HG03469 (cell line): ENCODE measurements around the gene SLC49A3.
"Not testable (repeated sequence)": the region's sequence is repeated elsewhere in the genome, so short reads cannot be mapped to it uniquely, and the experiment has no call there.

ENCODE experiments used
- ATAC-seq: cut with Tn5 transposase; IDR thresholded peaks from one replicate; pipeline ENCODE4 v1.9.1; 2021; ENCODE audit warnings: mild to moderate bottlenecking, moderate library complexity, moderate number of reproducible peaks; ENCODE audit not compliant: unreplicated experiment

SLC49A3 gene

DNA sequence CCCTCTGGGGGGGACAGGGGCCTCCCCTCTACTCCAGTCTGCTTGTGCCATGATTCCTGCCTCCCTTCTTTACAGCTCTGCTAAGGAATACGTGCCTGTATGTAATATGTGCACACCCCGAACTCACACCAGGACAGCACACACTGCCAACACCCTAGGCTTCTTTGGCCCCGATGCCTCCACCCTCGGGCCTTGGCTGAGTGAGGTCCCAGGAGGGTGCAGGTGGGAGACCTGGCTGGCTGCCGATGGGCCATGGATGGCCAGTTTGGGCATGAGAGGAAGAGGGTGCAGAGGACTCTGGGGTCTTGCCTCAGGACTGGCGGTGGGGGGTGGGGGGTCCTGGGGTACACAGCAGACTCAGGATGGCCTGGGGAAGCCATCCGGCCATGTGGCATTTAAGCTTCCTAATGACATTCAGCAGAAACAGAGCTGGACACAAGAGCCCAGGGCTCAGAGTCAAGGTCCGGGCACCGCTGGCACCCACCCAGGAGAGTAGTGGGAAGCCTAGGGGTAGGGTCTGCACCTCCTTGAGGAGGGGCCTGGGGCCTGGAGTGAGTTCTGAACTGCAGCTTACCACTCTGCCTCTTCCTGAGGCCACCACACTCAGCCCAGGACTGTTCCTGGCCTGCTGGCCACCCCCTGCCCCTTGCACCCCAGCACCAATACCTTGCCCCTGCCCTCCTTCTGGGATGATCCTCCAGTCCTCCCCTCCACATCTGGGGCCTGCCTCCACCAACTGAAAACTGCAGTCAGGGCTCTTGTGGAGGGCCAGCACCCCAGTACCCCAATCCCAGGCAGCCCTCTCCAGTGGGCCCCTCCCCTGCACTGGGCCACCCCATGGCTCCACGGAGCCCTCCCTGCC is 14.6 kb upstream of the SLC49A3 start:
- no peak for ATAC-seq

GRCh38 chr4:702618-703048 is 13.7 kb upstream of the SLC49A3 start:
- ATAC-seq: no peak

- ATAC-seq: no peak
These were observed 11.8 kb upstream of the SLC49A3 start for GRCh38 chr4:700587-701264.

DNA sequence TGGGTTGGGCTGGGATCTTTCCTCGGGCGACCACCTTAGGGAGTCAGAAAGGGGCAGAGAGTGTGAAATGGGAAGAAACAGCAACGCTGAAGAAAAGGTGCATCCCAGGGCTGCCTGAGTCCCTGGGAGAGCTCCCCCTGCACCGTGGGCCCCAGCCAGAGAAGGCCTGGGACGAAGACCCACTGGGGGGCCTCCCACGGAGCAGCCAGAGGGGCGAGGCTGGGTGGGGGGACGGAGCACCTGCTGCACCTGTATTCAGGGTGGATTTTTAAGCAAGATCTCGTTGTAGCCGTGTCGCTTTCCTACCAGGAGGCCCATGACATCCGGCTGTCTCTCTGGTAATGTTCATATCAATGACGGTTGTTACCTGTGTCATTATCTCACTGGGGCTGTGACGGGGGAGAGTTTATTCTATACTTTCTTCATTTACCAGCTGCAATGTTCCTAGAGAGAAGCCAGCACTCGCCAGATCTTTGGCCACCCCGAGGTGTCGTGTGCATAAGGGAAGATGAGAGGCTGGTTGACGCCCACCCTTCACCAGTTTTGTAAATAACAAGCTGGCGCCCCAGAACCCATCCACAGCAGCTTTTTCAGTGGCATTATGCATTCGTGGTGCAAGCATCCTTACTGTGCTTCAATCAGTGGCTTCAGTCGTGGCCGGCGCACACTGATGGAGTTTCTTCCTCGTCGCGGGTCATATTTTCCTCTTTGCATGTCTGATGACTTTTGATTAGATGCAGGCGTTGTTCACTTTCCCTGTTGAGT is 11.0 kb upstream of the SLC49A3 start:
- no peak for ATAC-seq

- ATAC-seq: not testable (repeated sequence)
These were observed 5.5 kb upstream of the SLC49A3 start for GRCh38 chr4:694341-694940.

DNA sequence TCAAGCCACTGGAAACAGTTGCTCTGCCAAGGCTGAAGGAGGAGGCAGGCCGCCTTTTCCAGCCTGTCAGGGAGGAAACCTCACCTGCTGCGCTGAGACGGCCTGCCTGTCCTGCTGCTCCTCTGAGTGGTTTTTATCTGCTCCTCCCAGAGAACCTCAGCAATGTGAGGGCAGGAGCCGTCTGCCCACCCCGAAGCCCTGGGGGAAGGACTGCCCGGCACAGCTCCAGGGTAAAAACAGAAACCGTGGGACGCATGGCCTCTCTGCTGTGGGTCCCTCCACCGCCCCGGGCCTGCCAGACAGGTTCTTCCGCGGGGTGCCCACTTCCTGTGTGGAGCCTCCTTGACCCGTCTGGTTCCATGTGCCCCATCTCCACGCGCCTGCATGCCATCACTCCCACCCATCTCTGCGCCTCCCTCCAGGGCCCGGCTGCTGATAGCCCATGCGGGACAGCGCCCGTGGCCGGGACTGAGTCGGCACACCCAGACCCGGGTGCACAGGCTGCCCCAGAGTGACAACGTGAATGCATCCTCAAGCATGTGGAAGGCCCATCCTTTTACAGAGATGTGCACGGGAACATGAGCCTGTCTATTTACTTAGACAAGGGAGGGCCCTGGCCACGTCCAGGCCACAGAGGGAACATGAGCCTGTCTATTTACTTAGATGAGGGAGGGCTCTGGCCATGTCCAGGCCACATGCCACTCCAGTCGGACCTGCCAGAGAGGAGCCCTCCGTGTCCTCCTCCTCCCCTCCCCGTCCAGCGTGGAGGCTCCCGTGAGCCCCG is 4.0 kb upstream of the SLC49A3 start:
- ATAC-seq: no peak

DNA sequence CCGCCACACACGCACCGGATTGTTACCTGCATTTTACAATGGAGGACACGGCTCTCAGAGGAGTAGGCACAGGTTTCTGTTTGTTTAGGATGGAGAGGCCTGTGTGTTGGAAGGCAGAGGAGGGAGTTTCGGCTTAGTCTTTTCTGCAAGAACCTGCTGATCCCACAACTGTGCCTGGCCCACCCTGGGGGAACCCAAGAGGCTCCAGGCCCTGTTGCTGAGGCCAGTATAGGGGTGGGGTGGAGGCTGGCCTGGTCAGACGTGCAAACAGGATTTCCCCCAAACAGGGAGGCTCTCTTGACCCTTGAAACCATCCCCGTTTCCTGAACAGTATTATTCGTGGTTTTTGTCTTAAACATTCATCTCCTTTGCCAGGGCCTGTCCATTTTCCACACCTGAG is 772 bp upstream of the SLC49A3 start:
- no peak for ATAC-seq

GRCh38 chr4:687971-688853 is 739 bp downstream of the SLC49A3 start:
- no peak for ATAC-seq

DNA sequence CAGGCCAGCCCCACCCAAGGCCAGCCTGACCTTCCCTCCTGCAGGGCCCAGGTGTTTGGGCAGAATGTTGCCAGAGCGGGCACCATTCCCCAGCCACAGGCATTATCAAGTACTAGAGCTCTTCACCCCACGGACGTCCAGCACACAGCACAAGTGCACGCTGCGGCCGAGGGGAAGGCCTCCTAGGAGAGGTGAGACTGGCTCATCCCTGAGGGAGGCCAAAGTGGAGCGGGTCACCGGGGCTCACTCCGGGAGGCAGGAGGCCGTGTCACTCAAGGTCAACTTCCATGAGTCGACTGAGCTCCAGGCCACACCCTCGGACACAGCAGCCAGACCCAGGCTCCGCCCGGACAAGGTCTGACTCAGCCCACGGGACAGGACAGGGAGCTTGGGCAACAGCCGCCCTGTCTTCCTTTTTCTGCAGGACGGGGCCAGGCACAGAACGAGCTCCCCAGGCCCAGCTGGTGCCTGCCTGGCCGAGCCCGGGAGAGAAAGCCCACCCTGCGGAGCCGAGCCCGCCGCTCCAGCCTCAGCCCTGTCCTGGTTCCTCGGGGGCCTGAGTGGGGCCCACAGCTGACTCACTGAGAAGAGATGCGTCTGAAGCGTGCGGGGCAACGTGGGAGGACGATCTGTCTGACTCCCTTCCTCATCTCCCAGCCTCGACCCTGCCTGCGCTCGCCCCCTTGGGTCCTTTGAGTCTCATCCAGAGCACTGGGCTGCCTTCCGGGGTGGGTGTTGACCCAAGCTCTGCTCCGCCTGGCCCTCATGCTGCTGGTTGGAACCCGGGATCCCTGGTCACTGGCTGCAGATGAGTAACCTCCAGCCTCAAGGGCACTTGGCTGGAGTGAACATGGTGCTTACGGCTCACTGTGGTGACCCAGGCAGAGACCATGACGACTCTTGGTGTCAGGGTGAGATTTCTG is 1.6 kb downstream of the SLC49A3 start:
- ATAC-seq: no peak

- no peak for ATAC-seq
These were observed 2.4 kb downstream of the SLC49A3 start for GRCh38 chr4:686413-687040.

GRCh38 chr4:685679-686412 is 3.1 kb downstream of the SLC49A3 start:
- ATAC-seq: no peak

- ATAC-seq: no peak
These were observed 4.2 kb downstream of the SLC49A3 start for GRCh38 chr4:684623-685327.

- no peak for ATAC-seq
These were observed 4.8 kb downstream of the SLC49A3 start for GRCh38 chr4:683982-684622.

GRCh38 chr4:683247-683897 is 5.6 kb downstream of the SLC49A3 start:
- no peak for ATAC-seq

DNA sequence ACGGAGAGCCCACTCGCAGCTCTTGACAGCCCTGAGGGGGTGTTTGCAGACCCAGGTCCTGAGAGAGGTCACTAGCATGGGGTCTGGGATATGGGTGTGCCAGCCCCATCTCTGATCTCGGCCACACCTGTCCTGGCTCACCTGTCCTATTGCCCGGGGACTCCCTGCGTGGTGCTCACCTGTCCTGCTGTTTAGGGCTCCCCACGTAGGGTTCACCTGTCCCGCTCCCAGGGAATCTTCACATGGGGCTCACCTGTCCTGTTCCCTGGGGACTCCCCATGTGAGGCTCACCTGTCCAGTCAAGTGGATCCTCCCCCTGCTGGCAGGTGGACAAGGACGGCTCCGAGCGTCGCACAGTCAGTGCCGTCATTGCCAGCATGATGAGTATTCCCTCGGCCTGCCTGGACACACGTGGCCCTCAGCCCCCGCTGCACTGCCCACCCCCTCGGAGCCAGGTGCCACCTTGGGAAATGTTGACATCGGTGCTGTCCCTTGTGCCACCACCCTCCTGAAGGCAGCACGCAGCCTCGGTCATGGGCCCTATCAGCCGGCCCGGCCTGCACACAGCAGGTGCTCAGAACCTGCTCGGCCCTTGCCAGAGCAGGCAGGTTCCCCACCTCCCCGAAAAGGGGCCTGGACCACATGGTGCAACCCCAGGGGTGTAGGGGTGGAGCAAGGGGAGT is 6.3 kb downstream of the SLC49A3 start:
- ATAC-seq: no peak
